Left kidney (tissue), 8 donors: ENCODE results near the gene MYCL. TPM values are rescaled to one million over a fixed set of nuclear protein-coding genes. Genes with fewer than 3 reads are reported as not detected.

Source experiments
- DNase-seq: peaks from one replicate; pipeline ENCODE4 v3.0.0-alpha.2; 2013
- long read RNA-seq, 8 donors: transcript quantifications; one replicate each; lab custom pipeline, GENCODE V29; 2026
- polyA plus RNA-seq: library from polyadenylated mRNA; unstranded; fragments of 120-200 nt; gene quantifications from one replicate; pipeline ENCODE4 v1.2.1, GENCODE V29; 2013; ENCODE audit not compliant: insufficient read length

Gene MYCL
- polyA plus RNA-seq = 7.1 TPM
- long read RNA-seq, donor 1, partial matches to known transcripts = 0 of 6 reads
- long read RNA-seq, donor 1, other reads (novel, unspliced or antisense) = 0 of 6 reads
- long read RNA-seq, donor 2, partial matches to known transcripts = 0 of 1 reads
- long read RNA-seq, donor 2, other reads (novel, unspliced or antisense) = 0 of 1 reads
- long read RNA-seq, donor 3, partial matches to known transcripts = 0 of 1 reads
- long read RNA-seq, donor 3, other reads (novel, unspliced or antisense) = 0 of 1 reads
- long read RNA-seq, donor 4, partial matches to known transcripts = 0 of 1 reads
- long read RNA-seq, donor 4, other reads (novel, unspliced or antisense) = 0 of 1 reads
- long read RNA-seq, donor 5, partial matches to known transcripts = 0 of 9 reads
- long read RNA-seq, donor 5, other reads (novel, unspliced or antisense) = 0 of 9 reads
- long read RNA-seq, donor 6, partial matches to known transcripts = 0 of 3 reads
- long read RNA-seq, donor 6, other reads (novel, unspliced or antisense) = 0 of 3 reads
- long read RNA-seq, donor 7 = 0 reads
- long read RNA-seq, donor 8 = 0 reads

- DNase-seq = peak; percentile 75
These were observed at the start of gene MYCL for GRCh38 chr1:39901714-39902459. MYCL (minus strand) TSS chr1:39901917; CDS start chr1:39901434, 483 bp downstream.

GRCh38 chr1:39949891-39950290 is 48.2 kb upstream of the MYCL start:
- DNase-seq = no peak

GRCh38 chr1:39947260-39947659 is 45.5 kb upstream of the MYCL start:
- DNase-seq = no peak

- DNase-seq = no peak
These were observed 44.5 kb upstream of the MYCL start for GRCh38 chr1:39946216-39946615.

GRCh38 chr1:39944410-39945112 is 42.8 kb upstream of the MYCL start:
- no peak for DNase-seq

- no peak for DNase-seq
These were observed 42.0 kb upstream of the MYCL start for GRCh38 chr1:39943471-39944290.

- DNase-seq = no peak
These were observed 39.5 kb upstream of the MYCL start for GRCh38 chr1:39940980-39941871.

GRCh38 chr1:39940253-39940652 is 38.5 kb upstream of the MYCL start:
- DNase-seq = no peak

GRCh38 chr1:39938856-39939255 is 37.1 kb upstream of the MYCL start:
- no peak for DNase-seq

GRCh38 chr1:39936724-39937491 is 35.2 kb upstream of the MYCL start:
- DNase-seq = no peak

GRCh38 chr1:39933956-39934941 is 32.5 kb upstream of the MYCL start:
- DNase-seq = no peak

- DNase-seq = no peak
These were observed 27.3 kb upstream of the MYCL start for GRCh38 chr1:39928809-39929587.

- no peak for DNase-seq
These were observed 25.8 kb upstream of the MYCL start for GRCh38 chr1:39927538-39927937.

GRCh38 chr1:39926820-39927219 is 25.1 kb upstream of the MYCL start:
- DNase-seq = no peak

- DNase-seq = no peak
These were observed 24.7 kb upstream of the MYCL start for GRCh38 chr1:39926343-39926793.

GRCh38 chr1:39925721-39926342 is 24.1 kb upstream of the MYCL start:
- DNase-seq = no peak

- no peak for DNase-seq
These were observed 20.6 kb upstream of the MYCL start for GRCh38 chr1:39922251-39922688.
